Ovary (tissue), 9 donors: ENCODE data around the gene AP4S1. TPM values are rescaled to one million over a fixed set of nuclear protein-coding genes. Genes with fewer than 3 reads are reported as not detected.
A peak's percentile ranks its signal among the peaks of the same experiment; 100 is the strongest.
"Not testable (repeated sequence)": the region's sequence is repeated elsewhere in the genome, so short reads cannot be mapped to it uniquely, and the experiment has no call there.

Experiments
- DNase-seq, 5 donors: peaks; one replicate each; pipeline ENCODE4 v3.0.0-alpha.2; 2019 to 2020
- H3K27ac ChIP-seq, 2 donors: fragments of 200-600 bp; one replicate each; pipeline versions ENCODE4 v1.5.1 to v1.8.0; 2019 to 2022
- H3K27me3 ChIP-seq: fragments of 200-600 bp; one replicate; pipeline ENCODE4 v1.8.0; 2022
- H3K36me3 ChIP-seq: fragments of 200-600 bp; sonication (generic); one replicate; pipeline ENCODE4 v1.5.1; 2019
- H3K4me1 ChIP-seq: one replicate; pipeline ENCODE4 v1.8.1; 2013; ENCODE audit warnings: mild to moderate bottlenecking, moderate library complexity; ENCODE audit not compliant: insufficient read depth
- H3K4me3 ChIP-seq: fragments of 200-600 bp; sonication (generic); one replicate; pipeline ENCODE4 v1.5.1; 2017
- H3K9me3 ChIP-seq, 2 donors: fragments of 200-600 bp in 1 of 2; sonication (generic) in 1 of 2; one replicate each; pipeline versions ENCODE4 v1.5.1 to v1.8.1; 2013 to 2019; ENCODE audit warnings: mild to moderate bottlenecking in 1 of 2, moderate library complexity in 1 of 2
- EP300 ChIP-seq: sonication (generic); formaldehyde crosslinking; IDR thresholded peaks from one replicate; pipeline ENCODE4 v1.6.1; 2017; ENCODE audit warnings: antibody characterized with exemption
- POLR2A ChIP-seq: fragments of 450-650 bp; IDR thresholded peaks from one replicate; pipeline ENCODE4 v1.6.1; 2017; ENCODE audit warnings: antibody characterized with exemption, mild to moderate bottlenecking, moderate library complexity
- WGBS, 3 donors: extraction: QIAGEN DNeasy Blood & Tissue Kit in 1 of 3; methylation state at CpG; one replicate each; pipeline versions ENCODE4 v1.1.5 to v1.1.7; 2013 to 2017; 5-methylcytosine and 5-hydroxymethylcytosine counted together
- intact Hi-C, 4 donors: fragments of 100-400 bp; cut with DNase I; formaldehyde crosslinking; loops; one replicate each; pipeline versions ENCODE4 v1.11.0 to v1.15.1; 2022 to 2023
- polyA plus RNA-seq, 2 donors: library from polyadenylated mRNA; stranded (reverse); fragments of 200-250 nt in 1 of 2; fragments of 350-450 nt in 1 of 2; fragmentation: Illumina TruSeq in 1 of 2; extraction: RNeasy Lipid Tissue Mini Kit (QIAGEN cat#74804) in 1 of 2; gene quantifications; one replicate each; pipeline ENCODE4 v1.2.3, GENCODE V29; 2013 to 2014
- total RNA-seq, 7 donors: library from RNA; depleted of rRNA in 2 of 7; stranded (reverse); fragments of >200 nt in 2 of 7; fragmentation: NEBNext Ultra II Directional in 3 of 7; extraction: Animal tissue kit (Norgen Biotek cat#: 25700) in 3 of 7; gene quantifications; one replicate each; pipeline versions ENCODE4 v1.1.0 to v1.2.4, GENCODE V29; 2016 to 2023
- TF ChIP-seq, protein P1 (sequence below), 3 donors: fragments of 450-650 bp in 2 of 3; fragments of 200-600 bp in 1 of 3; IDR thresholded peaks; one replicate each; pipeline versions ENCODE4 v1.5.1 to v1.8.0; 2016 to 2022; ENCODE audit warnings: antibody characterized with exemption in 3 of 3, mild to moderate bottlenecking in 1 of 3
- donor health status: DM: no; HTN: no; CAD: no; lungs with moderate emphysema.
- donor health status: DM: no; HTN: no; CAD: no.
- donor health status: Bipolar disorder and iron deficiency.
- donor health status: DM: yes; HTN: yes; CAD: no.
- donor health status: DM: no; HTN: no; CAD: no.
- donor health status: DM: yes; HTN: yes; CAD: no.

The AP4S1 gene
- total and polyA plus RNA-seq, 9 donors = 7.9 to 19.3 (median 12.8) TPM

DNA sequence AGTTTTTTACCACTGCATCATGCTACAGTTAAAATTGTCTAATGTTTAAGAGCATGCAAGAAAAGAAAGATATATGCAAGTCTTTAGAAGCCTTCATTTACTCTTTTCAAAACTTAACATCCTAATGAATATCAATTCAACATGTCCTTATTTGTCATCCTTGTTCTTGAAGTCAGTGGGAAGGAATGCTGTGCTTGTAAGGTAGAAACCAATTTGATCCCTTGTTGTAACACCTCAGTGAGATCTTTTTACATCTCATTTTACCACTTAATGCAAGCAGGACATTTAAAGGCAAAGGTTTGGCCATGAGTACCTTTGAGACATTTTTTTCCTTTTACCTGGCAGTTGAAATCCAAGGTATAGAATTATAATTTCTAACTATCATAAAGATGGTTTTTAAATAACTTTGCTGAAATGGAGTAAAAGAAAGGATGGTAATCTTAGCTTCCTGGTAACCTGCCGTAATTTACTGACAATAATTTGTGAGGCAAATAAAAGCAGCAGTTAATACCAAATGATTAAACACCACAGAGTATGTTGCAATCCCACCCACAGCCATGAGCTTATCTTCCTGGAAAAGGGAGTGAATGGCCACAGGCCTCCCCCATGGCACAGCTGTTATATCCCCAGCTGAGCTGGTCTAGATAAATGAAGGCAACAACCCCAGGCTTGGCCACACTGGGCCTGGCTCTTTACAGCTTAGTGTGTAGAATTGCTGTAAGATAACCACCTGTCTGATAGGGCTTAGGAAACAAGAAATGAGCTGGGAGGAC lies 33.9 kb downstream of the AP4S1 start:
- Histone ChIP-seq H3K27ac (no peak overlapping the region), H3K4me1 (peaks cover 3% of the 10 kb centered on the region), H3K9me3 (no peaks in the 10 kb centered on the region), H3K4me3 (no peak overlapping the region), H3K36me3 (no peaks in the 10 kb centered on the region), H3K27me3 (no peaks in the 10 kb centered on the region)
- peak; percentile 36 to 62 (median 54) for DNase-seq
- 11 to 22% (median 21%) methylated on average over 1 of the region's 1 CpG for WGBS, 3 donors
- intact Hi-C loops = no loop called here
- TF ChIP-seq, protein P1, sequence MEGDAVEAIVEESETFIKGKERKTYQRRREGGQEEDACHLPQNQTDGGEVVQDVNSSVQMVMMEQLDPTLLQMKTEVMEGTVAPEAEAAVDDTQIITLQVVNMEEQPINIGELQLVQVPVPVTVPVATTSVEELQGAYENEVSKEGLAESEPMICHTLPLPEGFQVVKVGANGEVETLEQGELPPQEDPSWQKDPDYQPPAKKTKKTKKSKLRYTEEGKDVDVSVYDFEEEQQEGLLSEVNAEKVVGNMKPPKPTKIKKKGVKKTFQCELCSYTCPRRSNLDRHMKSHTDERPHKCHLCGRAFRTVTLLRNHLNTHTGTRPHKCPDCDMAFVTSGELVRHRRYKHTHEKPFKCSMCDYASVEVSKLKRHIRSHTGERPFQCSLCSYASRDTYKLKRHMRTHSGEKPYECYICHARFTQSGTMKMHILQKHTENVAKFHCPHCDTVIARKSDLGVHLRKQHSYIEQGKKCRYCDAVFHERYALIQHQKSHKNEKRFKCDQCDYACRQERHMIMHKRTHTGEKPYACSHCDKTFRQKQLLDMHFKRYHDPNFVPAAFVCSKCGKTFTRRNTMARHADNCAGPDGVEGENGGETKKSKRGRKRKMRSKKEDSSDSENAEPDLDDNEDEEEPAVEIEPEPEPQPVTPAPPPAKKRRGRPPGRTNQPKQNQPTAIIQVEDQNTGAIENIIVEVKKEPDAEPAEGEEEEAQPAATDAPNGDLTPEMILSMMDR (IDR thresholded peaks at IDR 0.05) = no peak
- no peak for TF ChIP-seq POLR2A
- TF ChIP-seq EP300 = no peak

- no peak overlapping the region for H3K4me3 ChIP-seq
- no peak for TF ChIP-seq POLR2A
- TF ChIP-seq, protein P1 (IDR thresholded peaks at IDR 0.05) = no peak
- TF ChIP-seq EP300 = no peak
- DNase-seq = no peak
- WGBS, 3 donors = 77 to 88% (median 83%) methylated on average over 6 of the region's 6 CpGs
- H3K27ac ChIP-seq = no peak overlapping the region
- no peaks in the 10 kb centered on the region for H3K9me3 ChIP-seq
- peaks cover 3% of the 10 kb centered on the region for H3K4me1 ChIP-seq
- H3K36me3 ChIP-seq = no peaks in the 10 kb centered on the region
- intact Hi-C loops = no loop called here
- H3K27me3 ChIP-seq = no peaks in the 10 kb centered on the region
Observed at GRCh38 chr14:31060253-31060875, 34.9 kb downstream of the AP4S1 start.

- H3K4me1 ChIP-seq, H3K36me3 ChIP-seq, H3K27me3 ChIP-seq, H3K9me3 ChIP-seq, DNase-seq, H3K27ac ChIP-seq, H3K4me3 ChIP-seq, intact Hi-C loops: not testable (repeated sequence)
- 90 to 96% (median 91%) methylated on average over 8 of the region's 8 CpGs for WGBS, 3 donors
Observed at GRCh38 chr14:31062908-31063307, 37.5 kb downstream of the AP4S1 start.

- 68 to 75% (median 73%) methylated on average over 1 of the region's 1 CpG for WGBS, 3 donors
- no peak for DNase-seq
- Histone ChIP-seq H3K9me3 (no peaks in the 10 kb centered on the region), H3K4me1 (no peaks in the 10 kb centered on the region), H3K36me3 (no peaks in the 10 kb centered on the region), H3K27ac (no peak overlapping the region), H3K4me3 (no peak overlapping the region), H3K27me3 (no peaks in the 10 kb centered on the region)
- TF ChIP-seq POLR2A = no peak
- TF ChIP-seq, protein P1 (IDR thresholded peaks at IDR 0.05) = no peak
- no peak for TF ChIP-seq EP300
- intact Hi-C loops = no loop called here
Observed at GRCh38 chr14:31068235-31068634, 42.8 kb downstream of the AP4S1 start.

DNA sequence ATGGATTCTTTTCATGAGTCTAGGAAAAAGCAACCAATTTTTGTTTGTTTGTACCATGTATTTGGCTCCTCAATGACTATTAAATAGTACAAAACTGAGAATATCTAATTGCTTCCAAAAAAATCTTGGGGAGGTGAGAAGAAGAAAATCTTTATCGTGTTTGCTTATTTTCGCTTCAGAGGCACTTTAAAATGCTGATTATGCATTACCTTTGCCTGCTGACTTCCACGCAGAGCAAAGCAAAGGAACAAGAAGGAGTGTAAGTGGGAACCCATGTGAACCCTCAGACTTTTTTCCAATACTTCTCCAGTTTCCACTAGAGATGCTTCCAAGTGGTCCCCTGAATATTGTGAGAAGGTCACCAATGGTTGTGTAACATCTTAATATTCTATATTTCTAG lies 43.9 kb downstream of the AP4S1 start:
- Histone ChIP-seq H3K27ac (no peak overlapping the region), H3K27me3 (no peaks in the 10 kb centered on the region), H3K4me3 (no peak overlapping the region), H3K9me3 (no peaks in the 10 kb centered on the region), H3K36me3 (no peaks in the 10 kb centered on the region), H3K4me1 (no peaks in the 10 kb centered on the region)
- WGBS, 3 donors = 76 to 87% (median 83%) methylated on average over 3 of the region's 3 CpGs
- no peak for DNase-seq
- intact Hi-C loops = no loop called here
- TF ChIP-seq, protein P1 (IDR thresholded peaks at IDR 0.05) = no peak
- TF ChIP-seq POLR2A (no peak), EP300 (no peak)
